T-helper 2 cell treated with Interferon-gamma antibody and Interleukin-4, amounts not matched to agents 100 ng/mL and 5 ng/mL, for 36 hours (primary cell): ENCODE data around the gene AXIN2. TPM values are rescaled to one million over a fixed set of nuclear protein-coding genes. Genes with fewer than 3 reads are reported as not detected.
"Not testable (repeated sequence)": the region's sequence is repeated elsewhere in the genome, so short reads cannot be mapped to it uniquely, and the experiment has no call there.

Experiments
- intact Hi-C: fragments of 100-400 bp; cut with micrococcal nuclease; formaldehyde crosslinking; loops from one replicate; pipeline ENCODE4 v1.15.1; 2023
- total RNA-seq: library from RNA; stranded (reverse); gene quantifications from 2 replicates; pipeline ENCODE4 v1.2.3, GENCODE V29; 2022

Gene AXIN2
- total RNA-seq, 1 donor from 2014 or later = 6.2 TPM

DNA sequence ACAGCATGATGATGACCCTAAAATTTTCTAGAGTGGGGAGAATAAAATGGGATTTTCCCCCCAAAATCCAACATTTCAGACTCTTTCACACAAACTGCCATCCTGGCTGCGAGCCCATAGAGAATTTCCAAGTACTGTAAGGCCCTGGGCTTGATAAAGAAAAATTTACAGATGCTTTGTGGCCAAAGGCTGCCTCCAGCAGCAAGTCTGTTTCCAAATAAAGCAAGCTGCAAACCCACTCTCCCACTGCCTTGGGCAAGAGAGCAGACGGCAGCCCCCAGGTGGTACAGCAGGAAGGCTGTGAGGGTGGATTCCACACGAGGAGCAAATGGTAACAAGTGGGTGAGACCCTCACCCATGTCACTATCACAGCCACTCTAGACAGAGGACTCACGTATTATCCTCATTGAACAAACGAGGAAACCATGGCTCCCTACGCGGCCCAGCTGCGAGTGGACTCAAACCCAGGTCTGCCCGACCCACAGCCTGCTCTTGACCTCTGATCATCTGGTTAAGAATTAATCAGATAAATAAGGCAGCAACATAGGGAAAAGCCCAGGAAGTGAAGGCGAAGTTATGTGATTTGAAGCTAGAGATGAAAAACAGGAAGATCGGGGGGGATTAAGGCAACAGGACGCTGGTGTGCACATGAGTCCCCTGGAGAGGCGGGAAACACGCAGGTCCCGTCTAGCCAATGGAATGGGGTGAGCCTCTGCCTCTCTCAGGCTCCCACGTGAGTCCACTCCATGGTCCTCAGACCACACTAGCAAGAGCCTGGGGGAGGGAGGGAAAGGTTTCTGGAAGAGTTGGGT lies 37.4 kb downstream of the AXIN2 start:
- intact Hi-C loops = loop anchor here (1.0 kb wide), 3 partner anchors 32 to 295 kb away; partner anchors contain the start of gene AXIN2

DNA sequence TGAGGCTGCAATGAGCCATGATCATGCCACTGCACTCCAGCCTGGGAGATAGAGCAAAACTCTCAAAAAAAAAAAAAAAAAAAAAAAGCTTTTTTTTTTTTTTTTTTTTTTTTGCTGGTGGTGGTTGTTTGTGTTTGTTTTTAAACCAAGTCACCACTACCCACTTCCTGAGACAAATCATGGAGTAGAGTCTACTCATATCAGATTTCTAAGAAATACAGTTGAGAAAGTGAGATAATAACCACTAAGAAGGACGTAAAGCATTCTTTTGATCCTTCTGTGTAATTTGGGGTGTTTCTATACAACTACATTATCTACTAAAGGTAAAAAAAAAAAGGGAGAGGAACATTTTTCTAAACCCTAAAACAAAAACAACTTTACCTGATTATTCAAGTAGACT lies 38.0 kb downstream of the AXIN2 start:
- intact Hi-C loops = loop anchor here (1.0 kb wide), 3 partner anchors 33 to 294 kb away; partner anchors contain the start of gene AXIN2

DNA sequence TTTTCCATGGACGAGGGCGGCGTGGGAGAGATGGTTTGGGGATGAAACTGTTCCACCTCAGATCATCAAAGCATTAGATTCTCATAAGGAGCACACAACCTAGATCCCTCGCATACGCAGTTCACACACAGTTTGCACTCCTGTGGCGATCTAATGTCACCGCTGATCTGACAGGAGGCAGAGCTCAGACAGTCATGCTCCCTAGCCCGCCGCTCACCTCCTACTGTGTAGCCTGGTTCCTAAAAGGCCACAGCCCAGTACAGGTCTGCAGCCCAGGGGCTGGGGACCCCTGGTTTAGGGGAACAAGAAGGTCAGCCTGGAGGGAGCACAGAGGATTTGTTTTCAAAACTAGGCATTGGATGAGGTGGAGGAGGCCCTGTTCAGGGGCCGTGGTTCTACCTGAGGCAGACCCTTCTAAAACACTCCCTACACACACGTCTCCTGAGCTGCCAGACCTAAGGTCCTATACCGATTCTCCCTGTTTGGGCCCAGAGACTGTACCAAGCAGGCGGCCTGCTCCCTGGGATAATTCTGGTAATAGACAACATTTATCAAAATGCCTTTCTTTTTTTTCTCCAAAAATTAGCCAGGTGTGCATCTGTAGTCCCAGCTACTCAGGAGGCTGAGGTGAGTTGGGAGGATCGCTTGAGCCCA lies 38.6 kb downstream of the AXIN2 start:
- intact Hi-C loops = loop anchor here (1.0 kb wide), 3 partner anchors 33 to 294 kb away; partner anchors contain the start of gene AXIN2

DNA sequence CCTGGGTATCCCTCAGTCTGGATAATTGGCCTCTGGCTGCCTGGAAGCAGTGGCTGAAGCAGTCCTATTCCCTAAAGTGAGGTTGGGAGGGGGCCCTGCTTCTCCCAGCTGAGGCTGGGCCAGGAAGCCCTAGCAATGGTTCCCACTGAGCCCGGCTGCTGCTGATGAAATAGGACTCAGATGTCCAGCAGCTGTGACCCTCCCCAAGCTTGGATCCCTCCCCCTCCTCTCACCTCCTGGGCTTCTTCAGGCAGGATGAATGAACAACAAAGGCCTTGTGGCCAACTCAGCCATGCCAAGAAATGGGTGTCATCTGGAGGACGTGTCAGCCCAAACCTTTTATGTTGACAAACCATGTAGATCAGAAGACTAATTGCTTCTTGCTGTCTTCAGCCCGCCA lies 42.0 kb downstream of the AXIN2 start:
- intact Hi-C loops = no loop called here

DNA sequence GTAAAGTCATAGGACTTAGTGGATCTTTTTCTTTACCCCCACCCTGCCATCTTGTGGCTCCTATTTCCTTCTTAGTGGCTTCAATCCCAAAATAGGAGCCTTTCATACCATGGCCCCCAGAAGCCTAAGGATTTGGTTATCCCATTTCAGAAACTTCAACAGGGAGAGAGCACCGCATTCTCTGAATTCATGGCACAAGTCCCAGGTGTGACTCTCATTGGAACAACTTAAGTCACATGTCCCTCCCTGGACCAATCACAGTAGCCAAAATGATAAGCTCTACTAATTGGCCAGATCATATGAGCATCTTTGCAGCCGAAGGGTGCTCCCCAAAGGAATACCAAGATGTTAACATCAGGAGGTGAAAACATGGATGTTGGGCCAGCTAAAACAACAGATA lies 43.2 kb downstream of the AXIN2 start:
- intact Hi-C loops = no loop called here

DNA sequence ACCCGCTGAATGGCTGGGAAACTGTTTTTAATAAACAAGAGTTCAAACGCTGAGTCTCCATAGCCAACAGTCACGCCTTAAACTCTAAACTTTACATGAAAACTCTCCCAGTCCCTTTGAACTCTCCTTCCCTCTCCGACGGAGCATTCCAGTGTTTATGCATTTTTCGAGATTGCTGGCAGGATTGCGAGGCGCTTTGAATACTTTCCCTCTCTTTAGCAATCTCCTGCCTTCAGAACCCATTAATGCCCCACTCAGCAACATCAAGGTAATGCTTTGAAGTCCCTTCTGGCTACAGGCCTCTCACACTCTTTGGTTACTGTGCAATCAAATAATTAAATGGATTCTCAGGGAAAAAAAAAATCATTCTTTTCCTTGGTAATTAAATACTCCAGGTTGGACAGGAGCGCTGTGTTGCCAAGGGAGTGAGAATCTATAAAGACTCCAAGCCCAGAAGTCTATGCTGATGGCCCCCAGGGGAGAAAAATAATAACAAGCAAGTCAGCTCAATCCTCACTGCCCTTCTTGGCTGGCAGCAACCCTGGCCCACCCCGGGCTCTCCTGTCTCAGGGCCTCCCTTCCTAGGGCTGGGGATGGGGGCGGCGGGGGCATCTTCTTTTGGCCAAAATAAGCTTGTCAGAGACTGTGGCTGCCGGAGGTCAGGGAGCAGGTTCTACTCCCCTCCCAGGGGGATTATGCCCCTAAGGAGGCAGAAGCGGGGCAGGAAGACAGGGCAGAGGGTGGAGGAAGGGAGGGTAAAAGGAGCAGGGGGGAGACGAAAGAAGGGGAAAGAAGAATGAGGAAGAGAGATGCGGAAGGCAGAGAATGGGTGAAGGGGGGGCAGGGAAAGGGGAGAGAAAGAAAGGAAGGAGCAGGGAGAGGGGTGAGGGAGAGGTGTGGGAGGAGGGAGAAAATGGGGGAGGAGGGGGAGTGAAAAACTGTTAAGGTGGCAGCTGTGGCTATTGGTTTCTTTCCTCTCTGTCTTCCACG lies 45.2 kb downstream of the AXIN2 start:
- intact Hi-C loops = no loop called here

DNA sequence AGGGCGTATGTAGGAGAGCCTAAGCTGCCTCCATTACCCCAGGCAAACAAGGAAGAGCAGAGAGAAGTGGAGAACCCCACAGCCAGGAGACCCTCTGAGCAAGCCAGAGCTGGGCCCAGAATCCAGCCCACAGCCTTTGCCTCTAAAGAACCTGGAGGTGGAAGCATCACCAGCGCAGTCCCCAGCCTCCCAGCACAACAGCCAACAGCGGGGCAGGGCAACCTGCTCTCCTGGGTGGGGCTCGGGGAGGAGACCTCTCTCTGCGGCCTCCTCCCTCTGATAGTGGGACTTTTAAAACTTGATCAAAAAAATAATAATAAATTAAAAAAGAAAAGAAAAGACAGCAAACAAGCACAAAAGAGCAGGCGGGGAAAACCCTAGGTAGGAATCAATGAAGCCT lies 45.9 kb downstream of the AXIN2 start:
- intact Hi-C loops = no loop called here

DNA sequence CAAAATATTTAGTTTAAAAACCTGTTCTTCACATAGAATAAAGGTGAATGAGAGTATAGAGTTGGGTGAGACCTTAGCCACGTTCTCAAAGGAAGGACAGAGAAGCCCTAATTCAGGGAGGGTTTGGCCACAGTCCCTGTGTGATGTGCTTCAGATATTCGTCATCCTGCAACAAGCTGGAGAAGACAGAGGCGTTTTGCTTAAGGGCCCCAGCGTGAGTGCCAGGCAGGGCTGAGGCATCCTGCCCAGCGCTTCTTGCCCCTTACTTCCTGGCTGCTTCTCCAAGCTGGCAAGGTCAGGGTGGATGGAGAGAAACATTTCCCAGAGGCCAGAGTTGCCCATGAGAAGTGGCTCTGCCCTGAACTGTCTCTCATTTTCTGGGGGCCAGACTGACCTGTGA lies 46.9 kb downstream of the AXIN2 start:
- intact Hi-C loops = no loop called here

DNA sequence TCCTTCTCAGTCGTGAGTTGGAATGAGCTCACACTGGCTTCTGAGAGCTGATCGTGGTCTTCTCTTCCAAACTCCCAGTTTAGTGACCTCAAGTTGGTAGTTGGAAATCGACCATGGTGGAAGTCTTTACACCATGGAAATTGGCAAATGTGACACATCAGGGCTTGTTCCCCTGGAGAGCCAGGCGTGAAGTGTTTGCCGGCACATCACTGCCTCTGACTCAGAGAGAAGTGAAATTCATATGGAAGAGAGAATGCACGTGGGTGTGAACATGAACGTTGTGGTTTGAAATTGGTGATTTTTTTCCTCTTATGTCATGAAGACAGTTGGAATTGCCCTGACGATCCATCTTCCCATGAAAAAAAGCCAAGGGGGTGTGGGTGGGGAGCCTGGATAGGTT lies 47.4 kb downstream of the AXIN2 start:
- intact Hi-C loops = no loop called here

DNA sequence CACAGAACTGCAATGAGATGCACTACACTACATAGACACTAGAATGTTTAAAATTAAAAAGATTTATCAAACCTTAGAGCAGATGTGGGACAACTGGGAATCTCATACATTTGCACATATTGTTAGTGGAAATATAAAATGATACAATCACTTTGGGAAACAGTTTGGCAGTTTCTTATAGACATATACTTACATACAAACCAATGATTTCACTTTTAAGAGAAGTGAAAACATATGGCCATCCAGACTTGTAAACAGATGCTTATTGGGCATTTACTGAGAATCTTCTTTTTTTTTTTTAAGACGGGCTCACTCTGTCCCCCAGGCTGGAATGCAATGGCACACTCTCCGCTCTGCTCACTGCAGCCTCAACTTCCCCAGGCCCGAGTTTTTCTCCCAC lies 50.1 kb downstream of the AXIN2 start:
- intact Hi-C loops = no loop called here

DNA sequence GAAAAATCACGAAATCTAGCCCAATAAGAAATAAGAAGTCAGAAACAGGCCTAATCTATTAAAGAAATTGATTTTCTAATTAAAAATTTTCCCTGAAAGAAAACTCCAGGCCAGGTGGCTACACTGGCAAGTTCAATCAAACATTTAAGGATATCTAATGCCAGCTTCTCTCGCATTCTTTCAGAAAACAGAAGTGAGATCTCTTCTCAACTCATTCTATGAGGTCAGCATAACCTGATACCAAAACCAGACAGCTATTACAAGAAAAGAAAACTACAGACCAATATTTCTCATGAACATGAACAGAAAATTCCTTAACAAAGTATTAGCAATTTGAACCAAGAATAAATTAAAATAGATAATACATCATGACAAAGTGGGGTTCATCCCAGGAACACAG lies 52.4 kb downstream of the AXIN2 start:
- intact Hi-C loops = no loop called here

DNA sequence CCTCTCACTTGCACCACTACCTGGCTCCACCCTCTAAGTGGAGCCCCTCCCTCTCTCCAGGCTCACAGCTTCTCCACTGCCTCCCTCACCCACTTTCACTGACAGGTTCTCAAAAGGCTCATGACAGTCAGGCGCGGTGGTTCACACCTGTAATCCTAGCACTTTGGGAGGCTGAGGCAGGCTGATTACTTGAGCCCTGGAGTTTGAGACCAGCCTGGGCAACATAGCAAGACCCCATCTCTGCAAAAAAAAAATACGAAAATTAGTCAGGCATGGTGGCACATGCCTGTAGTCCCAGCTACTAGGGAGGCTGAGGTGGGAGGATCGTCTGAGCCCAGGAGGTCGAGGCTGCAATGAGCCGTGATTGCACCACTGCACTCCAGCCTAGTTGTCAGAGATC lies 56.8 kb downstream of the AXIN2 start:
- intact Hi-C loops = not testable (repeated sequence)

DNA sequence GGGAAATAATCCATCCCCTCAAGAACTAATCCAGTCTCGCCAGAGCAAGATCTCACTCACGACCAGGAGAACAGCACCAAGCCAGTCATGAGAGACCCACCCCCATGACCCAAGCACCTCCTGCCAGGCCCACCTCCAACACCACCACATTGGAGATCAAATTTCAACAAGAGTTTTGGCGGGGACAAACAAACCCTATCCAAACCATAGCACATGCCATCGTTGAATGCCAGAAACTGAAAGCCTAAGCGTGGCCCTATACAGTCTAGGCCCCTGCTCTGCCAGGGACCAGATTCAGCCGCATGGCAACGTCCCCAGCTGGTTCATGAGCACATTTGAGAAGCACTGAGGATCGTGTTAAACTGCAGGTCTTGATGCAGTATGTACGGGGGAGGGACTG lies 57.3 kb downstream of the AXIN2 start:
- intact Hi-C loops = no loop called here

DNA sequence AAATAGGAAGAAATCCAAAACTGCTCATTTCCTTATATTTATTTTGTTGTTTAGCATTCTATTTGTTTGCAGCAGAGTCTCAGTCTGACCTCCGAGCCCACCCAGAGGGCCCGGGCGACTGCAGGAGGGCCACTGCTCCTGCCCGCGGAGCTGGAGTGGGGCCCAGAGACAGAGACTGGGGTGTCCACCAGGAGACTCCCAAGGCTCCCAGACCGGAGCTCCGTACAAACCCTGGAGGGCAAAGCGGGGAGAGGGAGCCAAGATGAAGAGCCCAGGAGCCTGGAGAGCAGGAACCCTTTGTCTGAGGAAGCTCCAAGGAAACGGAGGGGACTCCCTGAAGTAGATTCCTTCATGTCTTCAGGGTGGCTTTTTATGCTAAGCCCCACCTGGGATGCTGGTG lies 57.9 kb downstream of the AXIN2 start:
- intact Hi-C loops = no loop called here

DNA sequence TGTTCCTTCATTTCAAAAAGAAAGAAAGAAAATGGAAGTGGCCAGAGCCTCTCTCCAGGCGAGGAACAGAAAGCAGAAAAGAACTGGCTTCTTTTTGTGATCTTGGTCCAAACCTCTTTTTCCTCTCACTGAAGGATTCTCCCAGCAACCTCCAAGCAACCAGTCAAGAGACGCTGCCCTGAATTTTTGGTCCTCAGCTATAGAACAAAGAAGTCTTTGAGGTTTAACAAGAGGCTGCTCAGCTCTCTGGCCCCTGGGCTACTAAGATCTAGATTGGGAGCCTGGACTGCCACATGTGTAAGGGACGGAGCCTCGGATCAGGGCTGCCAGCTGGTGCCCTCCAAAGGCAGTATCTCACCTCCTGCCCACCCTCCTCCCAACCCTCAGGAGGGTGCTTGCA lies 62.6 kb downstream of the AXIN2 start:
- intact Hi-C loops = no loop called here

DNA sequence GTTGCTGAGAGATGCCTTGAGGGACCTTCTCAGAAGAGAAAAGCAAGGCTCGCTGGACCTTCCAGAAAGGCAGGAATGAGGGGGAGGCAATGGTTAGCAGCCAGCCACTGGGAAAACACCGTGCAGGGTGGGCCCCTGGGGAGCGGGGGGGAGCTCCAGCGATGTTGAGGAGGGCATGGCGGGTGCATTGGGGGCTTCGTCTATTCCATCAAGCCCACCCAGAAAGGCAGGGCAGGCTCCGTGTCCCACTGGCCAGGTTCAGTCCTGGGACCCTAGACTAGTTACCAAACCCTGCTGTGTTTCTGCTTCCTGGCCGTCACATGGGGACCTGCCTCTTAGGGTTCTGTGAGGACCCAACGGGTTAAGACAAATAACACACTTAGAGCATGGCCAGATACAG lies 64.6 kb downstream of the AXIN2 start:
- intact Hi-C loops = no loop called here

DNA sequence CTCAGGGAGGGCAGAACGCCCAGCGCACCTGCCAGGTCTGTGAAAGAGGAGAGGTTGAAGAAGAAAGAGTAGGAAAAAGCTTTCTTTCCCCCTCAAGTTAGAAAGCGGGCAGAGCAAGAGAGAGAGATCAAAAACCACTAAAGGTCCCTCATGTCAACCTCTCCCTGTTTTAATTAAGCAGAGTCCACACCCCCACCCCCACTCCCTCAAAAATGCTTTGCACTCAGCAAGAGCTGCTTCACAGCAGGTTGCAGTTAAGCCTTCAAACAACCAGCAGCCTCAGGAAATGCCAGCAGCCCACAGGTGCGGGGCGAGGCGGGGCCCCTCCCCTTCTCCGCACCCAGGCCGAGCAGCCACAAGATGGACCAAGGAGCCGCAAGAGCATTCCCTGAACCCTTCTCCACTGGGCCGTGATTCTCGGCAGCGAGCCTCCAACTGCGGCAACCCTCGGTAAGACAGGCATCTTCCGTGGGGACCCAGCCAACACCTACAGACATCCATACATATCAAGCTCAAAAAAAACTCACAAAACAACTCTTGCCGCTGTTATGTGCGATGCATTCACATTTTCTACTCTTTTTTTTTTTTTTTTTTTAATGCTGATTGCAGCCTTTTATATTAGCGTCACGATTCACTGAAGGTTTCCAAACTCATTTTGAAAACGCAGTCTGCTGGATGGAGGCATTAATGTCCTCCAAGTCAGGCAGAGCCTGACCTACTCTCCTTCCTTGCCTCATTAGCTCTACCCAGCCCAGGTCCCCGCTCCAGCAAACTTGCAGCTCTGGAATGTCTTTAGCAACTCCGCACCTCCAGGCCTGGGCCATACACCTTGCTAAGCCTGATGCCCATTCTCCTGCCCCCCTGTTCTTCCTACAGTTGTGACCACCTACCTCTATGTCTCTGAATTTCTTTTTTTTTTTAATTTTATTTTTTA lies 66.1 kb downstream of the AXIN2 start:
- intact Hi-C loops = no loop called here

DNA sequence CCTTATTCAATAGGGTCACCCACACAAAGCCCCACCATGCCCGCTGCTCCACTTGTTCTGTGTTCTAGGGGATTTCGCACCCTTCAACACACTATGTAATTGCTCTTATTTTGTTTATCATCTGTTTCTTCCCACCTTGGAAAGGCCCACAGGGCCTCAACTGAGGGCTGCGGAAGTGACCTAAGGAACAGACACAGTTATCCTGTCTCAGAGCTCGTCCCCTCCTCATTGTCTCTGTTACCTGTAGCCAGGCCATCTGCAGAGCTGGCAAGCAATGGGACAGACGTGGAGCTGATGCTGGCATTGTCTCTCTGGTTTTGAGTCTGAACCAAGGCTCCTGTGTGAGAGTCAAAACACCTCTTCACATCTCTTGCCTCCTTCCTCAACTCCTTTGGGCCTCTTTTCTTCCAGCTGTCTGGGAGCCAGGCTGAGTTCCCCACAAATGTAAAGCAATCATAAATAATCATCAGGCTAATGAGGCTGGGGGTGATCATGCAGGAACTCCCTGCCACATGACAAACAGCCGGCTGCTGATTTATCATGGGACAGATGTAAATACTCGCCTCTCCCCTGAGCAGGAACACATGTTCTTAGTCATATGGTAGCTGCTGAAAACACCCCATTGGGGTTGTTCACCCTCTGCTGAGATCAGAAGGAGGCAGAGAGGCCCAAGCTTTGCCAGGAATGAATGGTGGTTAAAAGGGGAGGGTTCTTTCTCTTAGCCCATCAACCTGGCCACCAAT lies 71.9 kb downstream of the AXIN2 start:
- intact Hi-C loops = no loop called here

DNA sequence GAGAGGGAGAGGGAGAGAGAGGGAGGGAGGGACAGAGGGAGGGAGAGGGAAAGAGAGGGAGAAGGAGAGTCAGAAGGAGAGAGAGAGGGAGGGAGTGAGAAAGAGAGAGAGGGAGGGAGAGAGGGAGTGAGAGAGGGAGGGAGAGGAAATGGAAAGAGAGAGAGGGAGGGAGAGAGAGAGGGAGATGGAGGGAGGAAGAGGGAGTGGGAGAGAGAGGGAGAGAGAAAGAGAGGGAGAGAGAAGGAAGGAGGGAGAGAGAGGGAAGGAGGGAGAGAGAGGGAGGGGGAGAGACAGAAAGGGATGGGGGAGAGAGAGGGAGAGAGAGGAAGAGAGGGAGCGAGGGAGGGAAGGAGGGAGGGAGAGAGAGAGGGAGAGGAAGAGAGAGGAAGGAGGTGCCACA lies 72.8 kb downstream of the AXIN2 start:
- intact Hi-C loops = no loop called here

DNA sequence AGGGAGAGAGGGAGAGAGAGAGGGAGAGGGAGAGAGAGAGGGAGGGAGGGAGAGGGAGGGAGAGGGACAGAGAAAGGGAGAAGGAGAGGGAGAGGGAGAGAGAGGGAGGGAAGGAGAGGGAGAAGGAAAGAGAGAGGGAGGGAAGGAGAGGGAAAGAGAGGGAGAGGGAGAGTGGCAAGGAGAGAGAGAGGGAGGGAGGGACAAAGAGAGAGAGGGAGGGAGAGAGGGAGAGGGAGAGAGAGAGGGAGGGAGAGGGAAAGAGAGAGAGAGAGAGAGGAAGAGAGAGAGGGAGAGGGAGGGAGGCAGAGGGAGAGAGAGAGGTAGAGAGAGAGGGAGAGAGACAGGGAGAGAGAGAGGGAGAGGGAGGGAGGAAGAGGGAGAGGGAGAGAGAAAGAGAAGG lies 73.5 kb downstream of the AXIN2 start:
- intact Hi-C loops = no loop called here
